Measurements from ENCODE around the gene KLHL10. TPM values are rescaled to one million over a fixed set of nuclear protein-coding genes. Genes with fewer than 3 reads are reported as not detected.

Gene KLHL10
- total and polyA plus RNA-seq, 2 of the 13 experiments (the other 11 are each of a cell fraction or from before 2014, with no cell fraction given) = 0.04 to 0.08 TPM

GRCh38 chr17:41813699-41814124, 23.9 kb upstream of the KLHL10 start:
- H3K36me3 ChIP-seq (replicated peaks in 1 of 2; ENCODE audit: control insufficient read depth in 1 of 2, insufficient read depth in 2 of 2, low read length in 2 of 2) = peaks cover 9 to 17% of the 10 kb centered on the region in 2 experiments
- peaks cover 53% of the 10 kb centered on the region for H3K4me1 ChIP-seq (ENCODE audit: insufficient read depth, low read length)
- WGBS (ENCODE audit: low lambda C conversion rate) = 6% methylated on average over 9 of the region's 9 CpGs
- CTCF ChIA-PET (ENCODE audit: low intra/inter-chr PET ratio, low total read pairs) = no interaction called here
- H4K20me1 ChIP-seq (ENCODE audit: insufficient read depth, low read length) = no peaks in the 10 kb centered on the region
- no peak for ATAC-seq
- peaks cover 49% of the 10 kb centered on the region for H3K79me2 ChIP-seq (ENCODE audit: insufficient read depth, low read length)
- no peaks in the 10 kb centered on the region for H3K9me3 ChIP-seq (ENCODE audit: low read length)
- H3K4me3 ChIP-seq (replicated peaks in 1 of 3; ENCODE audit: insufficient read depth in 1 of 3, low read depth in 2 of 3, low read length in 3 of 3) = peak overlapping the region; percentile 83 to 88 (median 87)
- H3K4me2 ChIP-seq (ENCODE audit: low read depth, low read length) = peak overlapping the region; percentile 94
- no peak for FAIRE-seq
- in situ Hi-C loops (cut with HindIII; ENCODE audit: extremely low pct_ligation_motif_present, low pct_unique_long_range_greater_than_20kb) (no loop called here), intact Hi-C loops (cut with micrococcal nuclease; ENCODE audit: unreplicated experiment) (loop anchor here (5.0 to 10.0 kb wide), 2 partner anchors 51 to 144 kb away; partner anchors contain the start of gene KLHL11)
- H3K27me3 ChIP-seq (ENCODE audit: control insufficient read depth in 1 of 2, insufficient read depth in 2 of 2, low read length in 2 of 2) = no peaks in the 10 kb centered on the region; a peak in 1 of 5 replicates
- DNase-seq (ENCODE audit: low spot score) = no peak
- BruUV-seq (replicated peaks) = TSS peak; percentile 68
- peak overlapping the region; percentile 82 for H3K27ac ChIP-seq (ENCODE audit: extremely low read length, insufficient read depth, low read length)
- H3K9ac ChIP-seq (ENCODE audit: insufficient read depth, low read depth, low read length) = peak overlapping the region; percentile 88
- POLR2A ChIA-PET = interaction anchor here (0.8 to 3.9 kb wide), 9 partner anchors 9 to 146 kb away, joined by 3 to 18 read pairs (median 7); partner anchors contain the start of genes ACLY, JUP, KLHL10 and KLHL11
- no peak overlapping the region for H2AFZ ChIP-seq (ENCODE audit: low read length)
- 0 out of 2 replicates have a peak, but pooled peaks have one; percentile 7 for TF ChIP-seq ZHX1 (CRISPR knock-in tag; IDR thresholded peaks at IDR 0.05; ENCODE audit: low read depth)
- no peak for TF ChIP-seq E2F1 (CRISPR knock-in tag; IDR thresholded peaks at IDR 0.05)
- TF ChIP-seq ZBTB7B (CRISPR knock-in tag; IDR thresholded peaks at IDR 0.05) = peak; percentile 18; the same call in 1 of the 2 replicates
- peak; percentile 44 for TF ChIP-seq FOXC1 (CRISPR knock-in tag; IDR thresholded peaks at IDR 0.05; ENCODE audit: borderline replicate concordance)
- peak; percentile 68 for TF ChIP-seq DBP (CRISPR knock-in tag; IDR thresholded peaks at IDR 0.05; ENCODE audit: not compliant biosample characterization)
- TF ChIP-seq ZNF17 (CRISPR knock-in tag; IDR thresholded peaks at IDR 0.05) = no peak
- TF ChIP-seq, protein P1, sequence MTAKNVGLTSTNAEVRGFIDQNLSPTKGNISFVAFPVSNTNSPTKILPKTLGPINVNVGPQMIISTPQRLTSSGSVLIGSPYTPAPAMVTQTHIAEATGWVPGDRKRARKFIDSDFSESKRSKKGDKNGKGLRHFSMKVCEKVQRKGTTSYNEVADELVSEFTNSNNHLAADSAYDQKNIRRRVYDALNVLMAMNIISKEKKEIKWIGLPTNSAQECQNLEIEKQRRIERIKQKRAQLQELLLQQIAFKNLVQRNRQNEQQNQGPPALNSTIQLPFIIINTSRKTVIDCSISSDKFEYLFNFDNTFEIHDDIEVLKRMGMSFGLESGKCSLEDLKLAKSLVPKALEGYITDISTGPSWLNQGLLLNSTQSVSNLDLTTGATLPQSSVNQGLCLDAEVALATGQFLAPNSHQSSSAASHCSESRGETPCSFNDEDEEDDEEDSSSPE (CRISPR knock-in tag; IDR thresholded peaks at IDR 0.05) = 0 out of 2 replicates have a peak, but pooled peaks have one; percentile 15
- TF ChIP-seq MYC (CRISPR knock-in tag; IDR thresholded peaks at IDR 0.05; ENCODE audit: borderline replicate concordance) = peak; percentile 58; the same call in 1 of the 2 replicates
- 0 out of 2 replicates have a peak, but pooled peaks have one; percentile 10 for TF ChIP-seq RXRB (CRISPR knock-in tag; IDR thresholded peaks at IDR 0.05; ENCODE audit: borderline replicate concordance)
- 0 out of 2 replicates have a peak, but pooled peaks have one; percentile 27 for TF ChIP-seq ZNF614 (CRISPR knock-in tag; IDR thresholded peaks at IDR 0.05; ENCODE audit: borderline replicate concordance)
- TF ChIP-seq IRF2 (CRISPR knock-in tag; IDR thresholded peaks at IDR 0.05) = peak; percentile 18; the same call in 1 of the 2 replicates
- 0 out of 2 replicates have a peak, but pooled peaks have one; percentile 19 for TF ChIP-seq ZFP90 (CRISPR knock-in tag; IDR thresholded peaks at IDR 0.05; ENCODE audit: borderline replicate concordance)
- 0 out of 2 replicates have a peak, but pooled peaks have one; percentile 46 for TF ChIP-seq ZNF777 (CRISPR knock-in tag; IDR thresholded peaks at IDR 0.05)
